GM23338 (cell line): ENCODE measurements around the gene DCHS1. TPM values are rescaled to one million over a fixed set of nuclear protein-coding genes. Genes with fewer than 3 reads are reported as not detected.

Experiments
- ATAC-seq: fragments of 200-7000 bp; cut with Tn5 transposase; 3 replicates; pipeline ENCODE4 v1.9.1; 2020
- DNase-seq: peaks from one replicate; pipeline ENCODE4 v3.0.0-alpha.2; 2015; ENCODE audit warnings: low spot score
- H2AFZ ChIP-seq: fragments of 200-600 bp; sonication (generic); 2 replicates; pipeline ENCODE4 v1.8.0; 2016; ENCODE audit warnings: antibody characterized with exemption, mild to moderate bottlenecking, moderate library complexity
- H3F3A ChIP-seq: fragments of 200-600 bp; sonication (generic); replicated peaks from 2 replicates; pipeline ENCODE4 v1.8.0; 2017; ENCODE audit warnings: antibody characterized with exemption, mixed run types, low read depth
- H3K27ac ChIP-seq: fragments of 200-600 bp; sonication (generic); 2 replicates; pipeline ENCODE4 v1.6.1; 2016; ENCODE audit warnings: low read depth
- H3K27me3 ChIP-seq: fragments of 200-600 bp; sonication (generic); 2 replicates; pipeline ENCODE4 v1.8.0; 2016; ENCODE audit warnings: mild to moderate bottlenecking, mixed run types, moderate library complexity; ENCODE audit not compliant: insufficient read depth
- H3K36me3 ChIP-seq: fragments of 200-600 bp; sonication (generic); 2 replicates; pipeline ENCODE4 v1.8.0; 2016; ENCODE audit warnings: mild to moderate bottlenecking; ENCODE audit not compliant: insufficient read depth
- H3K4me1 ChIP-seq: fragments of 200-600 bp; sonication (generic); 2 replicates; pipeline ENCODE4 v1.8.0; 2016; ENCODE audit warnings: mild to moderate bottlenecking, moderate library complexity; ENCODE audit not compliant: insufficient read depth
- H3K4me2 ChIP-seq: fragments of 200-600 bp; sonication (generic); 2 replicates; pipeline ENCODE4 v1.7.1; 2017; ENCODE audit warnings: mixed run types
- H3K4me3 ChIP-seq: fragments of 200-600 bp; sonication (generic); 2 replicates; pipeline ENCODE4 v1.6.1; 2016; ENCODE audit warnings: mixed run types
- H3K79me2 ChIP-seq: fragments of 200-600 bp; sonication (generic); replicated peaks from 2 replicates; pipeline ENCODE4 v1.8.0; 2017; ENCODE audit warnings: mild to moderate bottlenecking; ENCODE audit not compliant: insufficient read depth
- H3K9me2 ChIP-seq: fragments of 200-600 bp; sonication (generic); 2 replicates; pipeline ENCODE4 v1.8.0; 2017; ENCODE audit not compliant: insufficient read depth
- H4K20me1 ChIP-seq: fragments of 200-600 bp; sonication (generic); replicated peaks from 2 replicates; pipeline ENCODE4 v1.8.0; 2017; ENCODE audit warnings: mild to moderate bottlenecking; ENCODE audit not compliant: insufficient read depth
- H3K27ac Mint-ChIP-seq: 2 replicates; pipeline ENCODE4 v1.8.0; 2020; ENCODE audit warnings: inconsistent platforms, mild to moderate bottlenecking, moderate library complexity, mixed read lengths
- H3K27me3 Mint-ChIP-seq: 3 replicates; pipeline ENCODE4 v1.8.0; 2022; ENCODE audit warnings: low read depth, mild to moderate bottlenecking, moderate library complexity, mixed read lengths, inconsistent platforms; ENCODE audit not compliant: insufficient read depth, poor library complexity
- H3K36me3 Mint-ChIP-seq: 3 replicates; pipeline ENCODE4 v1.8.0; 2021; ENCODE audit warnings: low read depth, mild to moderate bottlenecking, inconsistent platforms, moderate library complexity, mixed read lengths
- H3K4me1 Mint-ChIP-seq: 3 replicates; pipeline ENCODE4 v1.8.0; 2020; ENCODE audit warnings: mild to moderate bottlenecking, inconsistent platforms, mixed read lengths
- H3K4me3 Mint-ChIP-seq: 3 replicates; pipeline ENCODE4 v1.8.0; 2021; ENCODE audit warnings: moderate library complexity, mild to moderate bottlenecking, inconsistent platforms, mixed read lengths
- H3K9me3 Mint-ChIP-seq: 3 replicates; pipeline ENCODE4 v1.8.0; 2020; ENCODE audit warnings: moderate library complexity, mild to moderate bottlenecking, inconsistent platforms, mixed read lengths
- CTCF ChIP-seq, 2 experiments: fragments of 200-600 bp in 1 of 2; sonication (generic) in 1 of 2; conservative IDR thresholded peaks; 2 replicates each; pipeline versions ENCODE4 v1.5.1 to v1.6.1; 2016 to 2017; ENCODE audit warnings: antibody characterized with exemption in 2 of 2, low read depth in 2 of 2, mild to moderate bottlenecking in 2 of 2, moderate library complexity in 1 of 2
- NANOG ChIP-seq: IDR thresholded peaks from 2 replicates; pipeline ENCODE4 v1.6.1; 2016; ENCODE audit warnings: antibody characterized with exemption, borderline replicate concordance
- ZNF114 ChIP-seq: fragments of 250-450 bp; sonication (Bioruptor Pico); IDR thresholded peaks from 2 replicates; pipeline ENCODE4 v1.5.0; 2020; ENCODE audit warnings: mild to moderate bottlenecking, moderate library complexity
- ZNF331 ChIP-seq: fragments of 250-450 bp; sonication (Bioruptor Pico); IDR thresholded peaks from 2 replicates; pipeline ENCODE4 v1.5.0; 2020; ENCODE audit warnings: low read depth, mild to moderate bottlenecking, moderate library complexity
- ZNF462 ChIP-seq: fragments of 250-450 bp; sonication (Bioruptor Pico); IDR thresholded peaks from 2 replicates; pipeline ENCODE4 v1.5.0; 2020; ENCODE audit warnings: mild to moderate bottlenecking, moderate library complexity
- polyA plus RNA-seq: library from polyadenylated mRNA; unstranded; fragments of >200 nt; fragmentation: Nextera tagmentation; extraction: Ambion mirVana; gene quantifications from 2 replicates; pipeline ENCODE4 v1.2.1, GENCODE V29; 2016
- total RNA-seq: library from RNA; depleted of rRNA; stranded (reverse); fragments of >200 nt; shearing (Covaris generic); gene quantifications from 2 replicates; pipeline ENCODE4 v1.2.3, GENCODE V29; 2014

DCHS1 gene
- total and polyA plus RNA-seq, 2 experiments from 2014 or later, result 2.3 to 20.7 TPM

GRCh38 chr11:6594142-6594768 is 61.4 kb downstream of the DCHS1 start:
- TF ChIP-seq ZNF462 (no peak), ZNF114 (CRISPR knock-in tag) (no peak), CTCF (conservative IDR thresholded peaks at IDR 0.05; ENCODE audit: low read depth in 2 of 2) (peak in 1 of 2 experiments; percentile 16; a peak in 1 of 4 replicates), NANOG (no peak), ZNF331 (no peak)
- Mint-ChIP-seq H3K27ac (no peak overlapping the region), H3K4me3 (no peak overlapping the region), H3K36me3 (peaks cover 5% of the 10 kb centered on the region; the same call in 2 of the 3 replicates), H3K4me1 (peaks cover 7% of the 10 kb centered on the region; the same call in 2 of the 3 replicates), H3K9me3 (no peaks in the 10 kb centered on the region), H3K27me3 (no peaks in the 10 kb centered on the region)
- Histone ChIP-seq H3F3A (no peaks in the 10 kb centered on the region), H3K27ac (no peak overlapping the region), H3K27me3 (no peaks in the 10 kb centered on the region), H3K36me3 (0 out of 2 replicates have a peak, but pooled peaks cover 6% of the 10 kb centered on the region), H3K4me1 (no peaks in the 10 kb centered on the region), H3K4me3 (no peak overlapping the region), H3K9me2 (no peaks in the 10 kb centered on the region), H3K79me2 (no peaks in the 10 kb centered on the region), H4K20me1 (no peaks in the 10 kb centered on the region; the same call in 1 of the 2 replicates), H3K4me2 (no peak overlapping the region), H2AFZ (no peak overlapping the region)
- ATAC-seq (no peak), DNase-seq (no peak)
